C4-2B (cell line): Measurements from ENCODE around the gene SCYL2.

Experiments used
- H3K27ac ChIP-seq: fragments of 450-650 bp; 2 replicates; pipeline ENCODE4 v1.5.1; 2017
- CTCF ChIP-seq: fragments of 450-650 bp; conservative IDR thresholded peaks from 2 replicates; pipeline ENCODE4 v1.5.1; 2017; ENCODE audit warnings: mild to moderate bottlenecking
- ZFX ChIP-seq: fragments of 450-650 bp; IDR thresholded peaks from 2 replicates; pipeline ENCODE4 v1.6.1; 2017

The SCYL2 gene

GRCh38 chr12:100368066-100368465, 101.1 kb downstream of the SCYL2 start:
- no peak overlapping the region for H3K27ac ChIP-seq
- no peak for TF ChIP-seq CTCF
- no peak for TF ChIP-seq ZFX

- TF ChIP-seq CTCF (no peak), ZFX (no peak)
- H3K27ac ChIP-seq = no peak overlapping the region
Measured at GRCh38 chr12:100371146-100371545, 104.2 kb downstream of the SCYL2 start.

GRCh38 chr12:100372853-100373640, 106.1 kb downstream of the SCYL2 start:
- no peak overlapping the region for H3K27ac ChIP-seq
- TF ChIP-seq ZFX (no peak), CTCF (no peak)

- TF ChIP-seq ZFX (no peak), CTCF (no peak)
- H3K27ac ChIP-seq = no peak overlapping the region
Measured at GRCh38 chr12:100375038-100375735, 108.2 kb downstream of the SCYL2 start.

- H3K27ac ChIP-seq = no peak overlapping the region
- TF ChIP-seq CTCF = no peak
- no peak for TF ChIP-seq ZFX
Measured at GRCh38 chr12:100376161-100376560, 109.2 kb downstream of the SCYL2 start.

- H3K27ac ChIP-seq = no peak overlapping the region
- TF ChIP-seq CTCF = no peak
- TF ChIP-seq ZFX = no peak
Measured at GRCh38 chr12:100381379-100381778, 114.4 kb downstream of the SCYL2 start.

GRCh38 chr12:100382338-100382737, 115.4 kb downstream of the SCYL2 start:
- no peak overlapping the region for H3K27ac ChIP-seq
- no peak for TF ChIP-seq ZFX
